Parietal lobe (tissue), 2 donors: Measurements from ENCODE around the gene STXBP5. TPM values are rescaled to one million over a fixed set of nuclear protein-coding genes. Genes with fewer than 3 reads are reported as not detected.

Experiments
- small RNA-seq: library from RNA; depleted of rRNA; stranded (forward); fragments of <200 nt; gene quantifications from one replicate; pipeline ENCODE3, GENCODE V24; 2014; ENCODE audit warnings: low replicate concordance
- total RNA-seq: library from RNA; depleted of rRNA; stranded (reverse); fragments of >200 nt; gene quantifications from one replicate; pipeline ENCODE4 v1.2.3, GENCODE V29; 2014

STXBP5 gene
- 167 TPM for total RNA-seq

GRCh38 chr6:147204060-147204785 lies at the start of gene STXBP5:
Gene STXBP5 (plus strand): TSS chr6:147204417. CDS start chr6:147204533, 116 bp downstream.

Small RNA genes within 50 kb of the gene (small RNA-seq; reads per million reads assigned to genes)
- gene AL355365.1: not detected
